Left colon (tissue), 2 donors: ENCODE data around the gene SNX20. TPM values are rescaled to one million over a fixed set of nuclear protein-coding genes. Genes with fewer than 3 reads are reported as not detected.
A peak's percentile ranks its signal among the peaks of the same experiment; 100 is the strongest.

Experiments used
- ATAC-seq: fragments of 200-7000 bp; cut with Tn5 transposase; one replicate; pipeline ENCODE4 v1.9.1; 2020; ENCODE audit warnings: mild to moderate bottlenecking, moderate library complexity
- DNase-seq, 2 donors: peaks; one replicate each; pipeline ENCODE4 v3.0.0-alpha.2; 2020
- intact Hi-C, 2 donors: fragments of 100-400 bp; cut with DNase I in 1 of 2; cut with micrococcal nuclease in 1 of 2; formaldehyde crosslinking; loops; one replicate each; pipeline versions ENCODE4 v1.11.2 to v1.14.0; 2022; cut with DNase I, micrococcal nuclease
- total RNA-seq, 2 donors: library from RNA; stranded (reverse); fragmentation: NEBNext Ultra II Directional; extraction: Animal tissue kit (Norgen Biotek cat#: 25700); gene quantifications; one replicate each; pipeline ENCODE4 v1.2.1, GENCODE V29; 2021
- donor health status: DM: no; HTN: no; CAD: no.
- donor health status: DM: yes; HTN: yes; CAD: no.

SNX20 gene
- total RNA-seq, 2 donors from 2014 or later, result 0.52 to 2.6 TPM

DNA sequence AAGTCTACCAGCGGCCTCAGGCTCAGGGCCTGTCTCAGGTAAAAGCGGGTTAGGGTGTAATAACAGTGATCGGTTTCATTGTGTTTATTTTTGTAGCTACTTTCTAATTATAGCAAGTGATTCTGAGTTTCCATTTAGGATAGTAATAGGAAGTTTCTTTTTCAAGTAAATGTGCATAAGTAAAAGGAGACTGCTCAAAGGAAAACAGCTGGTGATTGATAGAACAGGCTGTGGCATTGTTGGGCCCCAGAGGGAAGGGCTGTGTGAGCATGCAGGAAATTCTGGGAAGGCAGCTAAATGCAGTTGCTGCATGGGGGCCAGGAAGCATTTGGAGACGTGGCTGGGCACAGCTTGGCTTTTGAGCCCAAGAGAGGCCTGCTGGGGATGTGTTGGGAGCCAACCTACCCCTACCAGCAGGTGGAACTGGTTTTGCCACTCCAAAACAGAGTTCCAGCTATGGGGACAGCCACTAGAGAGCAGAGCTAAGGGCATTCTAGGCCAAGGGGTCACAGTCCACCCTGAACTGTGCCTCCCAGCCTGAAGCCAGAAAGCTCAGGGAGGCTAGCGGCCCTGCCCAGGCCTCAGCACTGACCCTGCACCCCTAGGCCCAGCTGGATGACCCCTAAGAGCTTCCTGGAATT is 12.6 kb downstream of the SNX20 start:
- intact Hi-C loops, result loop anchor here (5.0 to 10.0 kb wide), 3 partner anchors 294 to 644 kb away; partner anchors contain the start of gene CNEP1R1 (in 1 of the 2)
- DNase-seq (no peak), ATAC-seq (peak; percentile 14)

DNA sequence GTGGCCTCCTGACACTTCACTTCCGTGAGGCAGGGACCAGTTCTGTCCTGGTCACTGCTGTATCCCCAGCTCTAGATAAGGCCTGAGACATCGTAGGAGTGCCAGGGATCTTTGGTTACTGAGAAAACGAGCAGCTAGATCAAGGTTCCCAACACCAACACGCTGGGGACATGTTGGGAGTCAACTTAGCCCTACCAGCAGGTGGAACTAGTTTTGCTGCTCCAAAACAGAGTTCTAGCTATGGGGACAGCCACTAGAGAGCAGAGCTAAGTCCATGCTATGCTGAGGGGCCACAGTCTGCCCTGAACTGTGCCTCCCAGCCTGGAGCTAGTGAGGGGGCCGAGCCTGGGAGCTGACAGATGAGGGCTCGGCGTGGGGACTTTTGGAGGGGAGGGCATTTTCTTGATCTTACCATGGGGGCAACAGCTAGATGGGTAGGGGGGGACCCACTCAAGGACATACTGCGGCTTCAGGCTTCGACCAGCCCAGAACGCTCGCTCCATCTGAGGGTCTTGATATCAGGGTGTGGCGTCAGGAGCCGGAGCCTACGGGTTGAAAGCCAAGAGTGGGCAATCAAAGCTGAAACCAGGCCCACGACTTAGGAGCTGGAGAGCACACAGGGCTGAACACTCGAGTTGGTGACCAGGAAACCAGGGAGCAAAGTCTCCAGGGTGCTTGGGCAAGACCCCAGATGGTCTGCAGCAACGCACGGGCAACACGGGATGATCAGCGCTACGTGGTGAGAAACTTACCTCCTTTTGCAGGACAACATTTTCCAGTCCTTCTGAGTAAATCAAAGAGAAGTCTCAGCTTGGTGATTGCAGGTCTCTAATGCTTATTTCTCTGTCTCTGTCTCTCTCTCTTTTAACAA is 13.4 kb downstream of the SNX20 start:
- intact Hi-C loops, result loop anchor here (5.0 to 10.0 kb wide), 3 partner anchors 293 to 643 kb away; partner anchors contain the start of gene CNEP1R1 (in 1 of the 2)
- peak; percentile 24 for ATAC-seq
- DNase-seq, result no peak

DNA sequence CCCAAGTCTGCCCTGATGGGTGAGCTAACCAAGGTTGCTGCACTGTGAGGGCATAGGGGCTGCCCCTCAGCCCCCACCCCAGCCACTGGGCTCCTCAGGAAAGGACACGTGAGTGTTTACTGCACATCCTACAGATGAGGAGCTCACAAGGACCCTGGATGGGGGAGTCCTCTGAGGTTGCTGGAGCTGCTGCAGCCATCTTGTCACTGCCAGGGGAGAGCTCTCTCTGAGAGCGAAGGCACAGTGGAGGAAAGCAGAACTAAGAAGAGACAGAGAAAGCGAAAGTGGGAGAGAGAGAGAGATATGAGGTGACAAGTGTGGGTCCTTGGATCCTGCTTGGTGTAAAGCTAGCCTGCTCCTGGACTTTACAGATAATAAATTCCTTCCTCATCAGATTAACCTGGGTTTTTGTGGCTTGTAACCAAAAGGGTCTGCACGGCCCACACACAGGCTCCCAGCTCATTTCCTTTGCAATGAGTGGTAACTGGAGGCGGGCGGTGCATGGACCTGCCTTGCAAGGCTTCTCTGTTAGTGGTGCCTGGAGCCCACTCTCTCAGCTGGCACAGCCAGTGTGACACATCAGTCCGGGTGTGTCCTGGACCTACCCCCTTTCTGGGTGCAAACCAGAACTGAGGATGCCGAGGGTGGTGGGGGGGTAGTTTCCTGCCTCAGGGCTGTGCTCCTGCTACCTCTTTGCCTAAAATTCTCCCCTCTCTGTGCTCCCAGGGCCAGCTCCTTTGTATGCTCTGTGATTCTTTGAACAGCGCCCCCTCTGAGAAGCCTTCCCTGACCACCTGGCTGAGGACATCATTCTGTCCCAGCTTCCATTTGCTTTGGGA is 14.2 kb downstream of the SNX20 start:
- intact Hi-C loops, result loop anchor here (5.0 to 10.0 kb wide), 3 partner anchors 292 to 642 kb away; partner anchors contain the start of gene CNEP1R1 (in 1 of the 2)
- no peak for ATAC-seq
- no peak for DNase-seq

DNA sequence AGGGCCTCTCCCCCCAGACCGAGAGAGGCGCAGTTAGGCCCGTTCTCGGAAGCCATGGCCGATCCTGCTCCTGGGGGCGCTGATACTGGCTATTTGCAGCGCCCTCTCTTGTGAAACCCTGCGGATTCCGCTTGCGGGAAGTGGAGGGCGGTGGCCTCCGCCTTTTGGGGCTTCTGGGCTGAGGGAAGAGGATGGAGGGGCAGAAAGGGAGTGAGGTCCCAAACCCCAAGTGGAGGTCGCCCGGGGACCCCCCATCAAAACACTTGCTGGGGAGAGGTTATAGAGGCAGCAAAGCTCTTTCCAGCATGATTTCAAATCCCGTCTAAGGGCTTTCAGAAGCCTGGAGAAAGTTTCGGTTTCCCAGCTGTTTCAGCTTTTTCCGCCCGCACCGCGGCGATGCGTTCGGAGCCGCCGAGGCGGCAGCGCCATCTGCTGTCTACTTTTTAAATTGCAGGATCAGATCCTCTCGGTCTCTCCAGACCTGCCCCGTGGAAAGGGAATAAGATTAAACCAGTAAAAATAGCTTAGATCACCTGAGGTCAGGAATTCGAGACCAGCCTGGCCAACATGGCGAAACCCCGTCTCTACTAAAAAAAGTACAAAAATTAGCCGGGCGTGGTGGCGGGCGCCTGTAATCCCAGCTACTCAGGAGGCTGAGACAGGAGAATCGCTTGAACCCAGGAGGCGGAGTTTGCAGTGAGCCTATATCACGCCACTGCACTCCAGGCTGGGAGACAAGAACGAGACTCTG is 15.8 kb downstream of the SNX20 start:
- DNase-seq, result peak; percentile 53 to 85
- ATAC-seq, result peak; percentile 84
- intact Hi-C loops, result loop anchor here (5.0 to 10.0 kb wide), 3 partner anchors 291 to 641 kb away; partner anchors contain the start of gene CNEP1R1 (in 1 of the 2)

DNA sequence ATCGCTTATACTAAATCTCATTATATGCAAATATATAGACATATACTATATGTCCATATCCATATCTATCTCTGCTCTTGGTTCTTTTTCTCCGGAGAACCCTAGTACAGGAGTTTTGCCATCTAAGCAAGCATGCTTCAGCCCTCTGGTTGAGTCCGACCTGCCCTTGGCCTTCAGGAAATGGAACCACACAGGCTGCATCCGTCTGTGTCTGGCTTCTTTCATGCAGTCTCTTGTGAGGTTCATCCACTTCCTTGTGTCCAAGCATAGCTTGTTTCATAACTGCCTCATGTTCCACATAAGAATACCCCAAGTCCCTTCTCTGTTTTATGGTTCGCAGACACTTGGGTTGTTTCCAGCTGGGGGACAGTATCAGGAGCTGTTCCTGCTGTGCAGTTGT is 16.8 kb downstream of the SNX20 start:
- ATAC-seq, result no peak
- no peak for DNase-seq
- intact Hi-C loops, result loop anchor here (10.0 kb wide), 2 partner anchors 289 to 639 kb away; partner anchors contain the start of gene CNEP1R1 (in 1 of the 2)

DNA sequence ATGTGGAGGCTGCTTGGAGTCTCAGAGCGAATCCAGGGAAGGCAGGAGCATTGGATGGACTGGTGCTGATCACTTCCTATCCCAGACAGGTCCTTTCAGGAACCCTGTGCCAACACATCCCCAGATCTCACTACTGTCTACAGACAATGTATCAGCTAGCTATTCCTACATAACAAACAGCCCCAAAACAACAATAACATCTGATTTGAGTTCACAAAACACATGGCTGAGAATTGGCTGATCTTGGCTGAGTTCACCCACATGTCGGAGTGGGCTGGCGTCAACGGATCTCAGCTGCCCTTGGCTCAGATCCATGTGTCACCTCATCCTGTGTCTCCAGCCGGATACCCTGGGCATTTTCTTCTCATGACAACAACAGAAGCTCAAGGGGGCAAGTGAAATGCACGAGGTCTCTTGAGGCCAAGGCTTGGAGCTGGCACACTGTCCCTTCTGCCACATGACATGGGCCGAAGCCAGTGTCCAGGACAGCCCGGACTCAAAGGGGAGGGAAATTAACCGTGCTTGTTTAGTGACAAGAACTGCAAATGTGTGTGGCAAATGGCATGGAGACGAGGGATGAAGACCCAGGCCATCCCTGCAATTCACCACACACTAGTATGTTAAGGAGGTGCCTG is 18.7 kb downstream of the SNX20 start:
- intact Hi-C loops, result loop anchor here (10.0 kb wide), 2 partner anchors 288 to 638 kb away; partner anchors contain the start of gene CNEP1R1 (in 1 of the 2)
- DNase-seq (no peak), ATAC-seq (no peak)

DNA sequence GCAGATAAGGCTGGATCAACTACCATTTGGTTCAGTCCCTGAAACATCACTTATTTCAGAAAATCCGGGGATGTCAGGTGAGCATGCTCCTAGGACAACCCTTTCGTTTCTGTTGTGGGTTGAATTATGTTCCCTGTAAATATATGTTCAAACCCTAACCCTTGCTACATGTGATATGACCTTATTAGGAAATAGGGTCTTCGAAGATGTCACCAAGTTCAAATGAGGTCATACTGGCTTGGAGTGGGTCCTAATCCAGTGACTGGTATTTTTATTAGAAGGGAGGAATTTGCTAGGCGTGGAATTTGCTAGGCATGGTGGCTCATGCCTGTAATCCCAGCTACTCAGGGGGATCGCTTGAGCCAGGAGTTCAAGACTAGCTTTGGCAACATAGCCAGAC is 21.3 kb downstream of the SNX20 start:
- ATAC-seq, result no peak
- intact Hi-C loops, result loop anchor here (10.0 kb wide), 2 partner anchors 285 to 635 kb away; partner anchors contain the start of gene CNEP1R1 (in 1 of the 2)
- no peak for DNase-seq

DNA sequence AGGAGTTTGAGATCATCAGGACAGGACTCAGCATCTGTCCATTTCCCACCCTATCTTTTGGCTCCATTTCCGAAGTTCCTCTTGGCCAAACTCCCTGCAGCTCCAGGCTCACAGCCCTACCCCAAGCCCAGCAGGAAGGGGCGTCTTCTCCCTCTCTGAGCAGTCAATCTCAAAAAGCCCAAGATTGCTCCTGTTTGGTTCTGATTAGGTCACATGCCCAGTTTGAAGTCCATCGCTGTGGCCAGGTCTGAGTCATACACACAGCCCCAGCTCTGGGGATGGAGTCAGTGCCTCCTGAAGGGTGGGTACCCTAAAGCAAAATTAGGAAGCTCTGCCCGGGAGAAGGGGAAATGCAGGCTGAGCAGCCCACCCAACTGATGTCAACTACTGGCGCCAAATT is 23.9 kb downstream of the SNX20 start:
- DNase-seq (no peak), ATAC-seq (no peak)
- intact Hi-C loops, result no loop called here

DNA sequence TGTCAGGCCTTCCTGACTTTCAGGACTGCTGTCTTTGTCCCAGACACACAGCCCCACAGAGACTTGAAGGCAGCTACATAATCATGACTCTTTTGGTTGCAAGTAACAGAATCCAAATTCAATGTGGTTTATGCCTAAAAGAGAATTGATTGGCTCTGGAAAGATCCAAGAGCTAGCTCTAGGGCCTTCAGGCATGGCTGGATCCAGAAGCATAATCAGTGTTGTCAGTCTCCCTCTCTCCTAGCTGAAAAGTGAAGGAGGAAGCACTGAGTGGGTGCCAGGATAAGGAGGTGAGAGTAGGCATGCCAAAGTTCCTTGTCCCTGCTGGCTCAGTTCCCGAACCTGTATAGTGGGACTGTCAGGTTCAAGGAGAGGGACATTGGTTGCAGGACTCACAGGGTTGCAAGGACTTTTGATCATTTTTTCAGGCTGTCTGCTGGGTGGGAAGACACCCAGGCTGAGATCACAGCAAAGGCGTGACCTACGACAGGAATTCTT is 25.5 kb downstream of the SNX20 start:
- no peak for DNase-seq
- no peak for ATAC-seq
- intact Hi-C loops, result no loop called here

DNA sequence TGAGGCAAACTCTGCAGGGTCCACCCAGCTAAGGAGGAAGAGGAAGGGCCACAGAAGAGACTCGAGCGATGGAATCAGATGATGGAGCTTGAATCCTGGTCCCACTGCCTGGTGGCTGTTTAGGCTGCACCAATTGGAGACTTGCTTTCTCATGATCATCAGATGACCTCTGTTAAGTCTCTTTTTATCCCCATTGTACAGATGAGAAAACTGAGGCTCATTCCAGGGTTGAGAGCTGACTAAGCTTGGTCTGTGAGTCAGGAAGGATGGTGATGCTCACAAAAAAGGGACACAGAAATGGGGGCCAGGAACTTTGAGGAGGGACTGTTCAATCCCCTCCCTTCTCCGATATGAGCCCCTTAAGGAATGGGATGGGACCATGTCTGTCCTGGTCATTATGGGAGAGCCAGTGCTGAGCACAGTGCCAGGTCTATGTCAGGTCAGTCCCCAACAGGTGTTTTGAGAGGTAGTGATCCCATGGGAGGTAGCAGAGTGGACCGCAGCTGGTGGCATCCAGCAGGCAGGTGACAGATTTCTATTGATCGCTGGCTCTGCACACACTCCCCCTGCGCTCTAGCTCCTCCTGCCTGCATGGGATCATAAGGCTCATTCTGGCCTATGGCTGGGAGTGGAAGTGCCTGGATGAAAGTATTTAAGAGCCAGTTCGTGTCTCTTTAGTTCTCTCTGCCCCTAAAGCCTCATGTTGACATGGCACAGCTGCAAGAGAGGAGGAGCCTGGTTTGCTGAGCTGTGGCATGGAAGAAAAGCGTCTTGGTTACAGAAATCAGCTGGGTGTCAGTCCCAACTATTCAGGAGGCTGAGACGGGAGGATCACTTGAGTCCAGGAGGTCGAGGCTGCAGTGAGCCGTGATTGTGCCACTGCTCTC is 27.2 kb downstream of the SNX20 start:
- DNase-seq, result no peak
- ATAC-seq, result no peak
- intact Hi-C loops, result no loop called here

DNA sequence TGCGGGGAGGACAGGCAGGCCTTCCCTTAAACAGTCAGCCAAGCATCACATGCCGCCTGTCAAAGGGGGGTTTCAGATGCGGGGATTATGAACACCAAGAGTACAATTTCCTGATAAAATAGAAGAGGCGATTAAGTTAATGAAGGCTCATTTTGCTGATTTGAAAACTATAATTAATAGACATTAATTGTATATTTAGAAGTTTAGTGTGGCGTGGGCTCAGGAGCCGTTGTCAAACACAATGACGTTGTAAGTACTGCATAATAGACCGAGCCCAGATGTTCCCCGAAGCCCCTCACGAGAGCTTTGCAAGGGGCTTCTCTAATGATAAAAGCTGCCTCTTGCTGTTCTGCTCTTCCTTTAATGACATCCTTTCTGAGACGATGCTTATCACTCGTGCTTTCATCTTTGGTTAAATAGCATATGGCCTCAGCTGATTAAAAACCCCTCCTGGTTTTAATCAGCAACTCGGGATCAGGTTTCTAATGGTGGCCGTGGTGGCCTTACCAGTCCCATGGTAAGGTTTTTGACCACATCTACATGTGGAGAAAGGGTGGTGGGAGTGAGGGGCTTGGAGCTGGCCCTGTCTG is 28.2 kb downstream of the SNX20 start:
- DNase-seq, result no peak
- no peak for ATAC-seq
- intact Hi-C loops, result no loop called here

DNA sequence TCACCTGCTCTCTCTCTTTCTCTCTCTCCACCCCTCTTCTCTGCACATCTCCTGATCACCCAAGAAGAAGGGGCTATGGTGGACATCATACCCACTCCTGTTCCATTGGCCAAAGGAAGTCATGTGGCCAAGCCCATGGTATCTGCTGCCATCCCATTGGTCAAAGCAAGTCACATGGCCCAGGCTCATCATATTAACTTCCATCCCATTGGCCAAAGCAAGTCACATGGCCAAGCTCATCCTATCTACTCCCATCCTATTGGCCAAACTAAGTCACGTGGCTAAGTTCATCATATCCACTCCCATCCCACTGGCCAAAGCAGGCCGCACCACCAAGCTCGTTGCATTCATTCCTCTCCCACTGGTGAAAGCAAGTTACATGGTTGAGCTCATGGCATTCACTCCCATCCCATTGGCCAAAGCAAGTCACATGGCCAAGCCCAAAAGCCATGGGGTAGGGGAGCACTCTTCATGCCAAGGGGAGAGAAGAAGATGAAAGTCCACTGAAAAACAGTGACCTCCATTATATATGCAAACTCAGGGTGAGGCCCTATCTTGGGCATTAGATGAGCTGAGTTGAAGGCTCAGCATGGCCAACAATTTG is 29.2 kb downstream of the SNX20 start:
- no peak for ATAC-seq
- intact Hi-C loops, result no loop called here
- no peak for DNase-seq

DNA sequence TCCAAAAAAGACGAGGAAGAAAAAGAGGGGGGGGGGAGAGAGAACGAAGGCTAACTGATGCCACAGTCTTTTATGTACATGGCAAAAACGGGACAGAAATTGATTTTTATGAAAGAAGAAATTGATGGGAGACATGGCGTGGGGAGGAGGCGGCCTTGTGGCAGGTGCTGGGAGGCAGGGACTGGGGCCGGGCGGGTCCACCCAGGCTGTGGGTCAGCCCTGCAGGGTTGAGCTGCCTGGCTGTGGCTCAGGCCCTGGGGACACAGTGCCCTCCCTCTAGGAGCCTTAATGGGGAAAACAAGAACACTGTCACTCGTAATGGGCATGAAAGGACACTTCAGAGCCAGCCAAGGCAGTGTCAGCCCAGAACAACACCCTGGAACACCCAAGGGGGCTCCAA is 34.8 kb downstream of the SNX20 start:
- DNase-seq, result no peak
- intact Hi-C loops, result no loop called here
- no peak for ATAC-seq

DNA sequence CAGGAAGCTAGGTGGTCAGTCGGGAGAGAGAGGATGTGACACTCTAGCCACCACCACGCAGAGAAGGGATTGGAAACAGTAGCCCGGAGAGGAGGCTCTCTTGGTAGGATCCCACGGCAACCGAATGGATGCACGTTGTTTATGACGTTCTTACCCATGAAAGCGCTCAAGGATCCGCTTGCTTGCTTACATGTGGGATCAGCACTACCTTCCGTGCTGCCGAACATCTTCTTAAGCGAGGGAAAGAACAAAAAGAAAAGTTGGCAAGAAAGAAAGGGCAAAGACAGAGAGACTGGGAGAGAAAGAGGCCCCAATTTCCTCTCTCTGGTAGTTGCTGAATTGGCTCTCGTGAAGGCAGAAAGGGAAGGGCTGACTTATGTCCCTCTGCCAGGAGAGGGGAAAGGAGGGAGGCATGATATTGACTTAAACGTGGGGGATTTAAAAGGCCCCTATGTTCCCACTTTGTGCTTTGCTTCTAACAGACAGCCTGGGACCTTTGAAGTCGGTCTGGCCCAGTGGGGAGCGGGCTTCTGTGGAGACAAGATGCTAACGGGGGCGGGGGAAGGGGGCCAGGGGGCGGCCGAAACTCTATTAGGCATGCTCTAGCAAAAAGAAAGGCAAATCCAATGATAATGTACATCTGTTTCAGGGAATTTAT is 35.4 kb downstream of the SNX20 start:
- ATAC-seq (no peak), DNase-seq (no peak)
- intact Hi-C loops, result no loop called here

DNA sequence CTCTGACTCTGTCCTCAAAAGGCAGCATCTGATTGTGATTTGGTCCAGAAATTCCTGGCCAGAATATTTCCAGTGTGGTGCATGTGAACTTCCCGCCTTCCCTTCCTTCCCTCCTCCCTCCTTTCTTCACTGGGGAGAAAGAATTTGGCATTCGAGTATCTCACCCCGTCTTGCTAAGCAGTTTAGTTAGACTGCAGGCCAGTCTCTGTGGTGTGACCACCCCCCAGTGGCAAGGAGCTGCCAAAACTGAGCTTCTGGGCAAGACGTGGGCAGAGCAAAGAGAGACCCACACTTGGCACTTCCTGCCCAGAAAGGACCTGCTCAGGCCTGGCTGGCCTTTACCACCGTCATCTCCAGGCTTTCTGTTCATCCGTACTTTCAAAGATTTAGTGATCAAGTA is 36.4 kb downstream of the SNX20 start:
- DNase-seq (peak in 1 of 2 donors; percentile 35), ATAC-seq (peak; percentile 48)
- intact Hi-C loops, result no loop called here
